ENCODE data around the gene AR.

DNA sequence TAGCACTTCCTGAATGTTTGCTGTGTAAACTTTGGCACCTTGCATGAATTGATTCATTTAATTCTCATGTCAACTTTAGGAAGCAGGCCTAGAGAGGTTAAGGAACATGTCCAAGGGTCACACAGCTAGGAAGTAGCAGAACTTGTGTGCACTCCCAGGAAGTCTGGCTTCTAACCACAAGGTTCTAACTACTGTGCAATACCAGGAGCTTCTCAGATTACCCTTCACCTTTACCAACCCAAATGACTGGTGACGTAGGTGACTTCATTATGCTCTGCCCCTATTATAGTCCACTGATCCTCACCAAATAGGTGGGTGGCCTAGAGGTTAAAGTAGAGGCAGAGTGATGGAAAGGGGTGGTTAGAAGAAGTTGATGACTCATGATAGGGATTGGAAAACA is 14.4 kb downstream of the AR start:
- TF ChIP-seq, protein P1, sequence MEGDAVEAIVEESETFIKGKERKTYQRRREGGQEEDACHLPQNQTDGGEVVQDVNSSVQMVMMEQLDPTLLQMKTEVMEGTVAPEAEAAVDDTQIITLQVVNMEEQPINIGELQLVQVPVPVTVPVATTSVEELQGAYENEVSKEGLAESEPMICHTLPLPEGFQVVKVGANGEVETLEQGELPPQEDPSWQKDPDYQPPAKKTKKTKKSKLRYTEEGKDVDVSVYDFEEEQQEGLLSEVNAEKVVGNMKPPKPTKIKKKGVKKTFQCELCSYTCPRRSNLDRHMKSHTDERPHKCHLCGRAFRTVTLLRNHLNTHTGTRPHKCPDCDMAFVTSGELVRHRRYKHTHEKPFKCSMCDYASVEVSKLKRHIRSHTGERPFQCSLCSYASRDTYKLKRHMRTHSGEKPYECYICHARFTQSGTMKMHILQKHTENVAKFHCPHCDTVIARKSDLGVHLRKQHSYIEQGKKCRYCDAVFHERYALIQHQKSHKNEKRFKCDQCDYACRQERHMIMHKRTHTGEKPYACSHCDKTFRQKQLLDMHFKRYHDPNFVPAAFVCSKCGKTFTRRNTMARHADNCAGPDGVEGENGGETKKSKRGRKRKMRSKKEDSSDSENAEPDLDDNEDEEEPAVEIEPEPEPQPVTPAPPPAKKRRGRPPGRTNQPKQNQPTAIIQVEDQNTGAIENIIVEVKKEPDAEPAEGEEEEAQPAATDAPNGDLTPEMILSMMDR (IDR thresholded peaks at IDR 0.05) = no peak
- TF ChIP-seq POLR2A (IDR thresholded peaks at IDR 0.05) (no peak), POLR2AphosphoS5 (IDR thresholded peaks at IDR 0.05) (no peak)
